Stimulated activated naive CD8-positive, alpha-beta T cell treated with anti-CD3 and anti-CD28 coated beads, Interleukin-15, amount 100 ng/mL, for 72 hours (primary cell): Measurements from ENCODE around the gene RNASE3.
"Not testable (repeated sequence)": the region's sequence is repeated elsewhere in the genome, so short reads cannot be mapped to it uniquely, and the experiment has no call there.

Experiments used
- ATAC-seq: fragments of 150-1000 bp; cut with Tn5 transposase; 2 replicates; pipeline ENCODE4 v1.10.0; 2021; ENCODE audit warnings: mild to moderate bottlenecking, moderate library complexity
- DNase-seq, 2 donors: peaks; one replicate each; pipeline ENCODE4 v3.0.0; 2021 to 2022
- H3K27ac Mint-ChIP-seq, 2 donors: one replicate each; pipeline ENCODE4 v1.8.0; 2022; ENCODE audit warnings: mild to moderate bottlenecking in 2 of 2, mixed read lengths in 2 of 2, moderate library complexity in 2 of 2
- H3K27me3 Mint-ChIP-seq: one replicate; pipeline ENCODE4 v1.8.0; 2022; ENCODE audit warnings: mixed read lengths
- H3K4me1 Mint-ChIP-seq: one replicate; pipeline ENCODE4 v1.8.0; 2022; ENCODE audit warnings: mild to moderate bottlenecking, mixed read lengths
- H3K4me3 Mint-ChIP-seq, 2 donors: one replicate each; pipeline ENCODE4 v1.8.0; 2022; ENCODE audit warnings: mild to moderate bottlenecking in 2 of 2, mixed read lengths in 2 of 2, moderate library complexity in 1 of 2
- H3K9me3 Mint-ChIP-seq, 2 donors: one replicate each; pipeline ENCODE4 v1.8.0; 2022; ENCODE audit warnings: mixed read lengths in 2 of 2

Gene RNASE3

GRCh38 chr14:20891126-20891825 is at the start of gene RNASE3:
RNASE3 (plus strand) TSS chr14:20891385; CDS start chr14:20891687, 302 bp downstream.
- not testable (repeated sequence) for H3K4me3 Mint-ChIP-seq, H3K27ac Mint-ChIP-seq, H3K4me1 Mint-ChIP-seq, H3K27me3 Mint-ChIP-seq, DNase-seq, H3K9me3 Mint-ChIP-seq, ATAC-seq

- Mint-ChIP-seq H3K4me1 (no peaks in the 10 kb centered on the region), H3K4me3 (no peak overlapping the region), H3K27me3 (no peaks in the 10 kb centered on the region), H3K9me3 (no peaks in the 10 kb centered on the region), H3K27ac (no peak overlapping the region)
- ATAC-seq (no peak), DNase-seq (no peak)
Observed at GRCh38 chr14:20846560-20846959, 44.6 kb upstream of the RNASE3 start.

- Mint-ChIP-seq H3K9me3 (no peaks in the 10 kb centered on the region), H3K4me1 (no peaks in the 10 kb centered on the region), H3K27ac (peak overlapping the region in 1 of 2 donors; percentile 15), H3K27me3 (no peaks in the 10 kb centered on the region), H3K4me3 (no peak overlapping the region)
- ATAC-seq (no peak), DNase-seq (no peak)
Observed at GRCh38 chr14:20848316-20848954, 42.8 kb upstream of the RNASE3 start.

- H3K4me1 Mint-ChIP-seq, result no peaks in the 10 kb centered on the region
- ATAC-seq, result no peak
- no peak for DNase-seq
- H3K27ac Mint-ChIP-seq, result no peak overlapping the region
- no peaks in the 10 kb centered on the region for H3K9me3 Mint-ChIP-seq
- H3K4me3 Mint-ChIP-seq, result no peak overlapping the region
- H3K27me3 Mint-ChIP-seq, result no peaks in the 10 kb centered on the region
Observed at GRCh38 chr14:20848955-20849570, 42.1 kb upstream of the RNASE3 start.

- Mint-ChIP-seq H3K9me3 (no peaks in the 10 kb centered on the region), H3K4me1 (peaks cover 6% of the 10 kb centered on the region), H3K4me3 (no peak overlapping the region), H3K27ac (no peak overlapping the region), H3K27me3 (peaks cover 9% of the 10 kb centered on the region)
- no peak for ATAC-seq
- DNase-seq, result no peak
Observed at GRCh38 chr14:20853042-20853441, 38.1 kb upstream of the RNASE3 start.

GRCh38 chr14:20855652-20856291 is 35.4 kb upstream of the RNASE3 start:
- no peaks in the 10 kb centered on the region for H3K9me3 Mint-ChIP-seq
- peak overlapping the region in 1 of 2 donors; percentile 58 for H3K27ac Mint-ChIP-seq
- peak; percentile 32 to 40 for DNase-seq
- peak; percentile 96 for ATAC-seq
- H3K4me3 Mint-ChIP-seq, result no peak overlapping the region
- H3K4me1 Mint-ChIP-seq, result peaks cover 6% of the 10 kb centered on the region
- peaks cover 22% of the 10 kb centered on the region for H3K27me3 Mint-ChIP-seq

GRCh38 chr14:20857207-20857606 is 34.0 kb upstream of the RNASE3 start:
- no peak overlapping the region for H3K27ac Mint-ChIP-seq
- DNase-seq, result no peak
- peaks cover 31% of the 10 kb centered on the region for H3K27me3 Mint-ChIP-seq
- no peaks in the 10 kb centered on the region for H3K9me3 Mint-ChIP-seq
- H3K4me1 Mint-ChIP-seq, result peaks cover 6% of the 10 kb centered on the region
- H3K4me3 Mint-ChIP-seq, result no peak overlapping the region
- no peak for ATAC-seq

GRCh38 chr14:20857630-20858261 is 33.4 kb upstream of the RNASE3 start:
- Mint-ChIP-seq H3K9me3 (no peaks in the 10 kb centered on the region), H3K27me3 (peaks cover 31% of the 10 kb centered on the region), H3K4me1 (peaks cover 6% of the 10 kb centered on the region), H3K4me3 (no peak overlapping the region), H3K27ac (no peak overlapping the region)
- DNase-seq, result peak; percentile 65 to 67
- ATAC-seq, result peak; percentile 80

- Mint-ChIP-seq H3K4me3 (no peak overlapping the region), H3K27ac (no peak overlapping the region), H3K27me3 (peaks cover 5% of the 10 kb centered on the region), H3K4me1 (no peaks in the 10 kb centered on the region), H3K9me3 (no peaks in the 10 kb centered on the region)
- no peak for DNase-seq
- no peak for ATAC-seq
Observed at GRCh38 chr14:20866194-20866593, 25.0 kb upstream of the RNASE3 start.

- Mint-ChIP-seq H3K27me3 (no peaks in the 10 kb centered on the region), H3K4me1 (no peaks in the 10 kb centered on the region)
- ATAC-seq, result no peak
Observed at GRCh38 chr14:20866963-20867362, 24.2 kb upstream of the RNASE3 start.

GRCh38 chr14:20873370-20874177 is 17.6 kb upstream of the RNASE3 start:
- Mint-ChIP-seq H3K27ac (peak overlapping the region; percentile 24 to 74), H3K27me3 (no peaks in the 10 kb centered on the region), H3K4me3 (peak overlapping the region; percentile 55 to 68), H3K4me1 (peaks cover 23% of the 10 kb centered on the region), H3K9me3 (no peaks in the 10 kb centered on the region)
- DNase-seq, result peak; percentile 80 to 85
- ATAC-seq, result peak; percentile 97

More at GRCh38 chr14:20866963-20867362, 24.2 kb upstream of the RNASE3 start:
- H3K4me3 Mint-ChIP-seq, result no peak overlapping the region
- DNase-seq, result no peak
- no peaks in the 10 kb centered on the region for H3K9me3 Mint-ChIP-seq
- no peak overlapping the region for H3K27ac Mint-ChIP-seq

- no peak for DNase-seq
- H3K9me3 Mint-ChIP-seq, result no peaks in the 10 kb centered on the region
Observed at GRCh38 chr14:20877016-20877415, 14.2 kb upstream of the RNASE3 start.

GRCh38 chr14:20878695-20879094 is 12.5 kb upstream of the RNASE3 start:
- Mint-ChIP-seq H3K4me3 (no peak overlapping the region), H3K27ac (no peak overlapping the region), H3K9me3 (no peaks in the 10 kb centered on the region), H3K27me3 (no peaks in the 10 kb centered on the region), H3K4me1 (peaks cover 22% of the 10 kb centered on the region)
- DNase-seq (no peak), ATAC-seq (peak; percentile 27)

More at GRCh38 chr14:20877016-20877415, 14.2 kb upstream of the RNASE3 start:
- no peak overlapping the region for H3K4me3 Mint-ChIP-seq
- peaks cover 34% of the 10 kb centered on the region for H3K4me1 Mint-ChIP-seq
- H3K27ac Mint-ChIP-seq, result no peak overlapping the region
- no peaks in the 10 kb centered on the region for H3K27me3 Mint-ChIP-seq
- ATAC-seq, result no peak

GRCh38 chr14:20881229-20881628 is 10.0 kb upstream of the RNASE3 start:
- Mint-ChIP-seq H3K4me3 (peak overlapping the region in 1 of 2 donors; percentile 0), H3K27ac (peak overlapping the region in 1 of 2 donors; percentile 13), H3K4me1 (peaks cover 16% of the 10 kb centered on the region)
- not testable (repeated sequence) for H3K27me3 Mint-ChIP-seq, H3K9me3 Mint-ChIP-seq, DNase-seq
- peak; percentile 45 for ATAC-seq

- not testable (repeated sequence) for ATAC-seq, H3K9me3 Mint-ChIP-seq, H3K27me3 Mint-ChIP-seq, DNase-seq, H3K4me3 Mint-ChIP-seq, H3K27ac Mint-ChIP-seq
- peaks cover 16% of the 10 kb centered on the region for H3K4me1 Mint-ChIP-seq
Observed at GRCh38 chr14:20882787-20883186, 8.4 kb upstream of the RNASE3 start.
